Erythroblast (primary cell): ENCODE measurements around the gene CFAP45.
"Not testable (repeated sequence)": the region's sequence is repeated elsewhere in the genome, so short reads cannot be mapped to it uniquely, and the experiment has no call there.

Experiments
- DNase-seq, 2 experiments: peaks; one replicate each; lab custom pipeline; 2025; lab: John Stamatoyannopoulos, UW
- GATA1 ChIP-seq: IDR thresholded peaks from 2 replicates; pipeline ENCODE4 v1.6.1; 2011; ENCODE audit warnings: low read depth, mild to moderate bottlenecking, control low read depth, low read length, moderate library complexity
- POLR2A ChIP-seq: IDR thresholded peaks from 2 replicates; pipeline ENCODE4 v1.6.1; 2011; ENCODE audit warnings: mild to moderate bottlenecking, low read length

The CFAP45 gene

GRCh38 chr1:159915571-159916241, 15.7 kb upstream of the CFAP45 start:
- DNase-seq, result no peak
- no peak for TF ChIP-seq GATA1
- TF ChIP-seq POLR2A, result no peak

GRCh38 chr1:159914252-159915018, 14.5 kb upstream of the CFAP45 start:
- DNase-seq, result no peak
- TF ChIP-seq GATA1 (no peak), POLR2A (no peak)

GRCh38 chr1:159913451-159914192, 13.7 kb upstream of the CFAP45 start:
- DNase-seq, result no peak
- TF ChIP-seq GATA1, result no peak
- peak; percentile 11 for TF ChIP-seq POLR2A

- TF ChIP-seq GATA1 (no peak), POLR2A (no peak)
- peak in 1 of 2 experiments; percentile 18 for DNase-seq
These were observed 11.5 kb upstream of the CFAP45 start for GRCh38 chr1:159911326-159912070.

- TF ChIP-seq POLR2A (no peak), GATA1 (no peak)
- DNase-seq, result peak; percentile 59 to 61
These were observed 8.3 kb upstream of the CFAP45 start for GRCh38 chr1:159908031-159908940.

- TF ChIP-seq POLR2A (no peak), GATA1 (no peak)
- no peak for DNase-seq
These were observed 7.0 kb upstream of the CFAP45 start for GRCh38 chr1:159906960-159907359.

- not testable (repeated sequence) for DNase-seq
These were observed 4.1 kb upstream of the CFAP45 start for GRCh38 chr1:159904036-159904435.

- DNase-seq, result no peak
- TF ChIP-seq POLR2A, result no peak
- TF ChIP-seq GATA1, result no peak
These were observed 2.6 kb upstream of the CFAP45 start for GRCh38 chr1:159902541-159902940.

GRCh38 chr1:159900755-159901360, 893 bp upstream of the CFAP45 start:
- TF ChIP-seq GATA1 (no peak), POLR2A (no peak)
- DNase-seq, result peak; percentile 14 to 21

- not testable (repeated sequence) for DNase-seq
These were observed 331 bp downstream of the CFAP45 start for GRCh38 chr1:159899634-159900033.

- DNase-seq, result no peak
- no peak for TF ChIP-seq GATA1
- no peak for TF ChIP-seq POLR2A
These were observed 1.4 kb downstream of the CFAP45 start for GRCh38 chr1:159898527-159898926.

- DNase-seq, result no peak
- TF ChIP-seq GATA1, result no peak
- TF ChIP-seq POLR2A, result no peak
These were observed 2.0 kb downstream of the CFAP45 start for GRCh38 chr1:159897962-159898361.
